WTC11 (cell line): ENCODE data around the gene OPTC.

Experiments
- ATF3 ChIP-seq: sonication (generic); formaldehyde crosslinking; conservative IDR thresholded peaks from 2 replicates; pipeline ENCODE4 v1.8.1; 2022; ENCODE audit warnings: mild to moderate bottlenecking, missing genetic modification reagents
- JUN ChIP-seq: sonication (generic); formaldehyde crosslinking; IDR thresholded peaks from 2 replicates; pipeline ENCODE4 v1.8.0; 2023; ENCODE audit warnings: mild to moderate bottlenecking, missing genetic modification reagents
- KAT7 ChIP-seq: sonication (generic); formaldehyde crosslinking; IDR thresholded peaks from 2 replicates; pipeline ENCODE4 v1.8.1; 2023; ENCODE audit warnings: missing genetic modification reagents, mild to moderate bottlenecking, borderline replicate concordance
- NFYB ChIP-seq: sonication (generic); formaldehyde crosslinking; conservative IDR thresholded peaks from 2 replicates; pipeline ENCODE4 v1.8.0; 2022; ENCODE audit warnings: low read depth, missing genetic modification reagents
- SP1 ChIP-seq: sonication (generic); formaldehyde crosslinking; conservative IDR thresholded peaks from 2 replicates; pipeline ENCODE4 v1.8.1; 2022; ENCODE audit warnings: missing genetic modification reagents
- TP53 ChIP-seq: sonication (generic); formaldehyde crosslinking; IDR thresholded peaks from 2 replicates; pipeline ENCODE4 v1.8.1; 2023; ENCODE audit warnings: mild to moderate bottlenecking, missing genetic modification reagents
- ZMAT4 ChIP-seq: fragments of 250-450 bp; sonication (Bioruptor Pico); IDR thresholded peaks from 2 replicates; pipeline ENCODE4 v1.9.0; 2021; ENCODE audit warnings: mild to moderate bottlenecking
- ZNF263 ChIP-seq: sonication (generic); formaldehyde crosslinking; IDR thresholded peaks from 2 replicates; pipeline ENCODE4 v1.8.1; 2022; ENCODE audit warnings: low read depth, mild to moderate bottlenecking, moderate library complexity, missing genetic modification reagents
- ZNF423 ChIP-seq: fragments of 250-450 bp; sonication (Bioruptor Pico); IDR thresholded peaks from 2 replicates; pipeline ENCODE4 v2.1.2; 2022; ENCODE audit warnings: mild to moderate bottlenecking, moderate library complexity
- TF ChIP-seq, protein P1 (sequence below): sonication (generic); formaldehyde crosslinking; IDR thresholded peaks from 2 replicates; pipeline ENCODE4 v1.8.0; 2023; ENCODE audit warnings: missing genetic modification reagents, mild to moderate bottlenecking, borderline replicate concordance
- TF ChIP-seq, protein P2 (sequence below): fragments of 200-600 bp; IDR thresholded peaks from 2 replicates; pipeline ENCODE4 v1.8.0; 2022; ENCODE audit warnings: antibody characterized with exemption

DNA sequence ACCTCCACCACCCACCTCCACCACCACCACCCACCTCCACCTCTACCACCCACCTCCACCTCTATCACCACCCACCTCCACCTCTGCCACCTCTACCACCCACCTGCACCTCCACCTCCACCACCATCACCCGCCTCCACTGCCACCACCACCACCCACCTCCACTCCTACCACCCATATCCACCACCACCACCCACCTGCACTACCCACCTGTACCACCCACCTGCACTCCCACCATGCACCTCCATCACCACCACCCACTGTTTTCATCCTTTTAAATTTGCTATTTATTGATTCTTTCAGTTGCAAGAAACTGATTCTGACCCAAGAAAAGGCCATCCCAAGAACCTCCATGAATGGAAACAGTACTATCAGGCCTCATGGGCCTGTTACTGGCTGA, 6.3 kb downstream of the OPTC start:
- TF ChIP-seq ZMAT4 (no peak), ZNF423 (no peak), JUN (CRISPR knock-in tag) (no peak), SP1 (CRISPR knock-in tag) (no peak), TP53 (no peak), NFYB (CRISPR knock-in tag) (no peak), ZNF263 (CRISPR knock-in tag) (no peak), ATF3 (CRISPR knock-in tag) (no peak), KAT7 (CRISPR knock-in tag) (no peak)
- TF ChIP-seq, protein P1, sequence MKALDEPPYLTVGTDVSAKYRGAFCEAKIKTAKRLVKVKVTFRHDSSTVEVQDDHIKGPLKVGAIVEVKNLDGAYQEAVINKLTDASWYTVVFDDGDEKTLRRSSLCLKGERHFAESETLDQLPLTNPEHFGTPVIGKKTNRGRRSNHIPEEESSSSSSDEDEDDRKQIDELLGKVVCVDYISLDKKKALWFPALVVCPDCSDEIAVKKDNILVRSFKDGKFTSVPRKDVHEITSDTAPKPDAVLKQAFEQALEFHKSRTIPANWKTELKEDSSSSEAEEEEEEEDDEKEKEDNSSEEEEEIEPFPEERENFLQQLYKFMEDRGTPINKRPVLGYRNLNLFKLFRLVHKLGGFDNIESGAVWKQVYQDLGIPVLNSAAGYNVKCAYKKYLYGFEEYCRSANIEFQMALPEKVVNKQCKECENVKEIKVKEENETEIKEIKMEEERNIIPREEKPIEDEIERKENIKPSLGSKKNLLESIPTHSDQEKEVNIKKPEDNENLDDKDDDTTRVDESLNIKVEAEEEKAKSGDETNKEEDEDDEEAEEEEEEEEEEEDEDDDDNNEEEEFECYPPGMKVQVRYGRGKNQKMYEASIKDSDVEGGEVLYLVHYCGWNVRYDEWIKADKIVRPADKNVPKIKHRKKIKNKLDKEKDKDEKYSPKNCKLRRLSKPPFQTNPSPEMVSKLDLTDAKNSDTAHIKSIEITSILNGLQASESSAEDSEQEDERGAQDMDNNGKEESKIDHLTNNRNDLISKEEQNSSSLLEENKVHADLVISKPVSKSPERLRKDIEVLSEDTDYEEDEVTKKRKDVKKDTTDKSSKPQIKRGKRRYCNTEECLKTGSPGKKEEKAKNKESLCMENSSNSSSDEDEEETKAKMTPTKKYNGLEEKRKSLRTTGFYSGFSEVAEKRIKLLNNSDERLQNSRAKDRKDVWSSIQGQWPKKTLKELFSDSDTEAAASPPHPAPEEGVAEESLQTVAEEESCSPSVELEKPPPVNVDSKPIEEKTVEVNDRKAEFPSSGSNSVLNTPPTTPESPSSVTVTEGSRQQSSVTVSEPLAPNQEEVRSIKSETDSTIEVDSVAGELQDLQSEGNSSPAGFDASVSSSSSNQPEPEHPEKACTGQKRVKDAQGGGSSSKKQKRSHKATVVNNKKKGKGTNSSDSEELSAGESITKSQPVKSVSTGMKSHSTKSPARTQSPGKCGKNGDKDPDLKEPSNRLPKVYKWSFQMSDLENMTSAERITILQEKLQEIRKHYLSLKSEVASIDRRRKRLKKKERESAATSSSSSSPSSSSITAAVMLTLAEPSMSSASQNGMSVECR, result no peak
- TF ChIP-seq, protein P2, sequence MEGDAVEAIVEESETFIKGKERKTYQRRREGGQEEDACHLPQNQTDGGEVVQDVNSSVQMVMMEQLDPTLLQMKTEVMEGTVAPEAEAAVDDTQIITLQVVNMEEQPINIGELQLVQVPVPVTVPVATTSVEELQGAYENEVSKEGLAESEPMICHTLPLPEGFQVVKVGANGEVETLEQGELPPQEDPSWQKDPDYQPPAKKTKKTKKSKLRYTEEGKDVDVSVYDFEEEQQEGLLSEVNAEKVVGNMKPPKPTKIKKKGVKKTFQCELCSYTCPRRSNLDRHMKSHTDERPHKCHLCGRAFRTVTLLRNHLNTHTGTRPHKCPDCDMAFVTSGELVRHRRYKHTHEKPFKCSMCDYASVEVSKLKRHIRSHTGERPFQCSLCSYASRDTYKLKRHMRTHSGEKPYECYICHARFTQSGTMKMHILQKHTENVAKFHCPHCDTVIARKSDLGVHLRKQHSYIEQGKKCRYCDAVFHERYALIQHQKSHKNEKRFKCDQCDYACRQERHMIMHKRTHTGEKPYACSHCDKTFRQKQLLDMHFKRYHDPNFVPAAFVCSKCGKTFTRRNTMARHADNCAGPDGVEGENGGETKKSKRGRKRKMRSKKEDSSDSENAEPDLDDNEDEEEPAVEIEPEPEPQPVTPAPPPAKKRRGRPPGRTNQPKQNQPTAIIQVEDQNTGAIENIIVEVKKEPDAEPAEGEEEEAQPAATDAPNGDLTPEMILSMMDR, result no peak
